ENCODE results near the gene CCDC57.

The CCDC57 gene

DNA sequence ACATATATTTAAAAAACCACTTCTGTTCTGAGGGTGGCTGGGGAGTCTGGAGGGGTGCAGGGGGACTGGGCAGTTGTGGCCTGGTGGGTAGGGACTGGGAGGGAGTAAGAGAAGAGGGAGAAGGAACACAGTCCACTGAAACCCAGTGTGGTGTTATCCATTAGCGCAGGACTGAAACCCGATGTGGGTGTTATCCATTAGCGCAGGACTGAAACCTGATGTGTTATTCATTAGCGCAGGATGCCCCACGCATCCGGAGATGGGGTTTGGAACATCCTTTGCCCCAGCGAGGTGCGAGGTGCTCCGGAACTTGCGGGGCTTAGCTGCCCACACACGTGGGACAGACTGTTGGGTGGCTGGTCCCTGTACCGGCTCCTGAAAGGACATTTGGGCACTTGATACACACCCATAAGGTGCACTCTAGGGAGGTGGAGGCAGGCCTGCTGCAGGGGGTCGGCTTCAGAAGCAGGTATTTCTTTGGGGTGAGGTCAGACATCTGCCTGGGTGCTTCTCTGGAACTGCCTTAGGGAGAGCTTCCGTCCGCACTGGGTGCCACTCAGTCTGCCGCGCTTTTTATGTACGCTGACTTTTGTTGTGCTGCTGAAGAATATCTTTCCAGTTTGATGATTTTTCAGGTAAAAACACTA, 94.4 kb downstream of the CCDC57 start:
- DNase-seq, result no peak

DNA sequence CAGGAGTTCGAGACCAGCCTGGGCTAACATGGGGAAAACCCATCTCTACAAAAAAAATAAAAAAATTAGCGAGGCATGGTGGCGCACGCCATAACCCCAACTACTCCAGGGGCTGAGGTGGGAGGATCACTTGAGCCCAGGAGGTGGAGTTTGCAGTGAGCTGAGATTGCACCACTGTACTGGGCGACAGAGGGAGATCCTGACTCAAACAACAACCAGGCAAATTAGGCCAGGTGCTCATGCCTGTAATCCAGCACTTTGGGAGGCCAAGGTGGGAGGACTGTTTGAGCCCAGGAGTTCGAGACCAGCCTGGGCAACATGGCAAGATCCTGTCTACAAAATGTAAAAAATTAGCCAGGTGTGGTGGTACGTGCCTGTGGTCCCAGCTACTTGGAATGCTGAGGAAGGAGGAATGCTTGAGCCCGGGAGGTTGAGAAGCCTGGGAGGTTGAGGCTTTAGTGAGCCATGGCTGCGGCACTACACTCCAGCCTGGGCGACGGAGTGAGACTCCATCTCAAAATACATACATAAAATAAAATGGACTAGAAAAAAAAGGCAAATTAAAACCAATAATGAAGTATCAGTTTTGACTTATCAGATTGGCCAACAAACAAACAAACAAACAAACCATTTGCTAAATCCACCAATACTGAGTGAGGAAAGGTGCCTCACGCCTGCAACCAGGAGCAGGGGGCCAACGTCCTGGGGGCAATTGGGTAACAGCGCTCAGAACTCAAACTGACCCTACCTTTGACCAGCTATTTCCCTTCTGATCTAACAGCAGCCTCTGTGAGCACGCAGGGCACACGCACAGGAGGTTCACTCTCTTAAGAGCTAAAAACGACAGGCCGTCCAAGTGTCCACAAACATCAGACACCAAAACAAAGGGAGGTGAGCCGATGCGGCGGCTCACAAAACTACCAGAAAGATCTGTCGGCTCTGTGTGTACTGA, 95.2 kb downstream of the CCDC57 start:
- DNase-seq, result no peak

DNA sequence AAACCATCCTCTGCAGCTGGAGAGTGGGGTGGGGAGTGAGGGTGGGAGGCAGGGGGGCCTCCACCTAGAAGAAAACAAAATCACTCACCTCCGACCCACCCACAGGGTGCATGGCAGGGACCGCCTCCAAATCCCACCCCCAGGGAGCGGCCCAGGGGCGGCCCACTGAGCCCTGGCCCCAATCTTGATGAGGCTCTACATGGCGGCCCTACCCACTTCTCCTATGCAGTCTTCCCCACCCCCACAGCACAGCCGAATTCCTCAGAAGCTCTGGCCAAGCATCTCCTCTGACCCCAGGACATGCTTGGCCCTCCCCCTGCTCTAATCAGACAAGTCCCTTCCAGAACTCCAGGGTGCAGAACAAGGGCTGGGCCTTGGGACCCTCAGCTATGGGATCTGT, 96.4 kb downstream of the CCDC57 start:
- DNase-seq, result no peak

DNA sequence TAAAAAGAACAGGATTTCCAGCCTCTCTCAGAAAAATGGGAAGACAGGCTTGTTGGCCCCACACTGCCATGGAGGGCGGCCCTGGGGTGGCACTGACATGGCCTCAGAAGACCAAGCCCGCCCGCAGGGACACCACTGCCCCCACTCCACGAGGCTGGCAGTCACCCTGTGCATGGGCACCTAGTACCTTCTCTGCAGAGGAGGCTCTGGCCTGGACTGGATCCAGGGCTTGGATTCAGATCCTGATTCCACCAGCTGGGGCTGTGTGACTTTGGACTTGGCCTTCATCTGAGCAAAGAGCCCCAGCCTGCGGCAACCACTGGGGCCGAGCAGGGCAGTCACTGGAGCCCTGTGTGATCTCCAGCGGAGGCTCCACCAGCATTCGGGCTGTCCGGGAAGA, 97.8 kb downstream of the CCDC57 start:
- no peak for DNase-seq

DNA sequence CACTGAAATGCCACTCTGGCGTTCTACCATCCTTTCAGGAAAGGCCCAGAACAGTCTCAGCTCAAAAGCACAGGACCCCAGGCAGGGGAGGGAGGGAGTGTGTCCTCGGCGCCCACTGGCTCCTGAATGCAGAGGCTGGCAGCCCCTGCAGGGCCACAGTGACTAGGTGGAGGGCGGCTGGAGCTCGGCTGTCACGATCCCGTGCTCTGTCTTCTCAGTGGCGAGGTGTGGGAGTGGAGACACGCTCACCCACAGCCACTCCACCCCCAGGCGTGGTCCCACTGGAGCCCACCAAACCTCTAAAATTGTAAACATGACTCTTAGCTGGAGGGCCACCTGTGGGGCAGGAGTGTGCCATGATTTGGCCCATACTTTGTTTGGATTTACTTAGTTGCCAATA, 98.2 kb downstream of the CCDC57 start:
- no peak for DNase-seq

DNA sequence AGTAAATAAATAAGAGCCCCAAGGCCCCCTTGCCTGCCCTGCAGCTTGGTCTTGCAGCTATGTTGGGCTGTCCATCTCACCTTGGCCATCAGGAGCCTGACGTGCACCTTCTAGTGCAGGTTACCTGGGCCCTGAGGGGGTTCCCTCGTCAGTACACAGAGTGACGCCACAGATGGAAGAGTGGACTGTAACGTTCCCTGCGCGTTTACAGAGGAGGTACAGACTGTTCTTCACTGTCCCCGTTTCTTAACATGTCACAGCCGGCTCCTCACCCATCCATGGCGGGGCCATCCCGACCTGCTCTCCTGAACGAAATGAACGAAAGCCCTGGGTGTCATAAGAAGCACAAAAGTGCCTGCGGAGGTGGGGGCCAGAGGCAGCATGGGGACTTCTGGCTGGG, 98.7 kb downstream of the CCDC57 start:
- DNase-seq, result no peak

DNA sequence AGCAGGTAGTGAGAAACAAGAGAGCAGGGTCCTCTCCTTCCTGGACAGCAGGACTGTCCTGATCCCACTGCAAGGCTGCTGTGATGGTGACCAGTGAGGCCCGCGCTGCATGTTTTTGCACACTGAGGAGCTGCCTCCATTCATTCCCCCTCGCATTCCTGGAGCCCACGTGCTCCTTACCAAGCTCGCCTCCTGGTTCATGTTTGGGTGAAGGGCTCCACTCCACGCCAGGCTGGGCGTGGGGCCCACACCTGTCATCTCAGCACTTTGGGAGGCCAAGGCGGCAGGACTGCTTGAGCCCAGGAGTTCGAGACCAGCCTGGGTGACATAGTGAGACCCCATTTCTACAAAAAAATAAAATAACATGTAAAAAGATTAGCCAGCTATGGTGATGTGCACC, 99.2 kb downstream of the CCDC57 start:
- no peak for DNase-seq

DNA sequence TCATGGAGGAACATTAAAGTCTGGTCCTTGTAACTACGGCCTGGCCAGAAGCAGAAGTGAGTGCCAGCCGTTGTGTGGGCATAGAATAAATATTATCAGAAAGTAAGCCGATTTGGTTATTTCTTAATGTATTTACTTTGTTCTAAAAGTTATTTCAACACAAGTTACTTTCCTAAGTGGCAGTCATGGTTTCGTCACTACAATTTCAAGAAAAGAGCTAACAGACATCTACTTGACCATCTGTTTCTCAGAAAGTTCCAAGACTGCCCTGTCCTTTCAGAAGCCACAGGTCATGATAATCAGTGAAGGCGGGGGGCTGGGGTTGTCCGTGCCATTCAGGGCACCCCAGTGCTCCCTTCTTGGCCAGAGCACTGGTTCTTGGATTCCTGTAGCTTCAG, 99.7 kb downstream of the CCDC57 start:
- DNase-seq, result no peak

DNA sequence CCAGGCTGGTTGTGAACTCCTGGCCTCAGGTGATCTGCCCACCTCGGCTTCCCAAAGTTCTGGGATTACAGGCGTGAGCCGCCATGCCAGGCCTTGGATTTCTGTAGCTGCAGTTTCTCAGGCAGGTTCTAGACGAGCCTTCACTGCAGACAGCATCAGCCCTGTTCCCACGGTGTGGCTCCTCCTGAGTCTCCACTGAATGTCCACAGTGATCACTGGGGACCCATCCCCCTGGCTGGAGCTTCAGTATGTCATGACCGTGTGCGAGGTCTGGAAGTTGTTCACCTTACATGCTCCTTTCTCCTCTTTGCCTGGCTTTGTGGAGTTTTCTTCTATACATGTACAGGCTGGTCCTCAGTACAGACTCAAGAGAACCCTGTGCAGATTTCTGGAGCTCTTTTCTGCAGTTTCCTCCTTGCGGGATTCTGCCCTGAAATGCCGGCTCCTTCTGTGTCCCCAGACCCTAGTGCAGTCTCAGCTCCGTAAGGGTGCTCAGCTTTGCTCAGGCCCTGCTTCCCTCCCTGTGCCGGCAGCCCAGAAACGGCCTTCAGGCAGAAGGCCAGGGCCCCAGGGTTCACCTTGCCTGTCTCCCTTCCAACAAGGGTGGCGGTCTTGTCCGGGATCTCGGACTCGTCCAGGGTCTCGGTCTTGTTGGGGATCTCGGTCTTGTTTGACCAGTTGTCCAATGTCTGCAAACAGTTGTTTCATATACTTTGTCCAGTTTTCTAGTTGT, 100.3 kb downstream of the CCDC57 start:
- no peak for DNase-seq

DNA sequence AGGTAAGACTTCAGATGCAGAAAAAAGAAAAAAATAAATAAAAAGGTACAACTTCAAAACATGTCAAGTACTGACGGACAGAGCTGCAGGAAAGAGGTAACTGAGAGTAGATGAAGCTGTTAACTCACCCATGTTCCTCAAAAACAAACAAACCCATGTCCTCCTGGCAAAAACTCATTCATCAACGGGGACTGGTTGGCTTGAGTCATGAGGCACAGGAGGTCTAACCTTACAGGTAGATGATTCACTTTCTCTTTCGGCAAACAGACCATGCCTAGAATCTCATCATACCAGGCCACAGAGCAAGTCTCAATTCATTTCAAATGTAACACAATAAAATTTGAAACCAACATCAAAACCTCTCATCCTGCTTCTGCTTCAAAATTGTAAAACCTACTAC, 102.3 kb downstream of the CCDC57 start:
- DNase-seq, result no peak

DNA sequence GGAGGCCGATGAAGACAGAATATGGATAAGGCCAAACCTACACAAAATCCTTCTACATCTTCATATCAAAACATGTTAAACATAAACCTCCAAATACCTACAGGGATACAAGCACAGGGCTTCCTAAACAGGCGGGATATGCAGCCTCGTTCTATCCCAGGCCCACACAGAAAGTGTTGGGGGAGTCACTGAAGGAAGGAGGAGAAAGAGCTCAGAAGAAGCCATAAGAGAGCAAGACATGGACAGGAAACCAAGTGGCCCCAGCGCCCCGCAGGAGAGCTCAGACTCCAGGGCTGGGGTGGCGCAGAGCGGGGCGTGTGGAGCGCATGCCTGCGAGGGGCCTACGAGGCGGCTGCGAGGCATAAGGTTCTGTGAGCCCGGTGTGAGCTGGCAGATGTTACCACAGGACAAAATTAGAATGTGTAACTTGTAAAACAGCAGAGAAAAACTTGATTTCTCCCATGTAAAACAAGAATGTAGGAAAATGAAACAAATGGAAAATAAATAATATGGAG, 103.6 kb downstream of the CCDC57 start:
- no peak for DNase-seq

DNA sequence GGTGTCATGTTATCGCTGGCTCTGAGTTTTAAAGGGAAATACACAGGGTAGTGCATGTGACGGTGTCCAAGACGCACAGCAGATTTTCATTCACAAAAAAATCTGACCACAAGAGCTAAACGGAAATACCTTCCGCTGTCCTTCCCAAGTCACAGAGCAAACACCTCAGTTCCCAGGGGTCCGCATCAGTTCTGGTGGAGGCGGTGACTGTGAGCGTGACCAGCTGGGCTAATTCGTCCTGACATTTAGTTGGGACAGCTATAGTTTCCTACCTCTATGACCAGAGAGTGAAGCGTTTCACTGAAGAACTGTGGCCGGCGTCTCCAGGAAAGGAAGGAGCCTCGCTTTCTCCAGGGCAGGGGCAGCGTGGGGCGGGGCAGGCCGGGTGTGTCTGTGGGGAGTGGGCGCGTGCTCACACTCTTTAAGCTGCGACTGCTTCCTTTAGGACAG, 104.1 kb downstream of the CCDC57 start:
- no peak for DNase-seq

DNA sequence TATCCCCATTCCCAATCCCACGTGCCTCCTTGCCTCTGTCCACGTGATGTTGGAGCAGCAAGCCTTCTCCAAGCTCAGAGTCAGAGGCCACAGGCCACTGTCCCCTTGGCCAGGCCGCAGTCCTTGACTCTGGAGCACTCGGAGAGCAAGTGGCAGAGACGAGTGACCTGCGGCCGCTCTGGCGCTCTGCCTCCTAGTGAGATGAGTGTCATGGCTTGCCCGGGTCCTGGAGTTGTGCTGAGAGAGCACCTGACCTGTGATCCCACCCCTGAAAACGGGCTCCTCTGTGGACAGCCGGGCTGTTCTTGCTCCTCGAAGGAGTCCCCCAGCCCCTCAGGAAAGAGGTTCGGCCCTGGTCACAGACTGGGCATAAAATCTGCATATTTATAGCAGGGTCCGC, 104.6 kb downstream of the CCDC57 start:
- DNase-seq, result no peak

DNA sequence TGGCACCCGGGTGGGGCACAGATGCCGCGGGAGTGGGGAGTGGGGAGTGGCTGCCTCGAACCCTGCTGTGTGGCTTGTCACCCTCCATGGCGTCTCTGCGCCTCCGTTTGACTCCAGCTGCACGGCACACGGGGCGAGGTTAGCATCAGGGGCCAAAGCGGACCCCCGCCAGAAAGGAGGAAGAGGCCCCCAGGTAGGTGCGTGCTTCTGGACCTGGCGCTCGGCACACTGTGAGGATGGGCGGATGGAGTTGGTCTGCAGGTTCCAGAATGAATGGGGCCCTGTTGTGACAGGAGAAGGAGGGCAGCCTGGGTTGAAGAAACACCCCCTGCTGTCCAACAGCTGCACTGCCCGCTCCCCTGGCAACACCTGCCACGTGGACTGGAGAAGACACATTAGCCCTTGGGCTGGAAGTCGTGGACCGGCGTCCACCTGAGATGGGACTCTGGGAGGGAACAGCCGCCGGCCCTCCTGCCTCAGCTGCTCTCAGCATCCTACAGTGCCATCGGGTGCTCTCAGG, 105.2 kb downstream of the CCDC57 start:
- DNase-seq, result no peak

DNA sequence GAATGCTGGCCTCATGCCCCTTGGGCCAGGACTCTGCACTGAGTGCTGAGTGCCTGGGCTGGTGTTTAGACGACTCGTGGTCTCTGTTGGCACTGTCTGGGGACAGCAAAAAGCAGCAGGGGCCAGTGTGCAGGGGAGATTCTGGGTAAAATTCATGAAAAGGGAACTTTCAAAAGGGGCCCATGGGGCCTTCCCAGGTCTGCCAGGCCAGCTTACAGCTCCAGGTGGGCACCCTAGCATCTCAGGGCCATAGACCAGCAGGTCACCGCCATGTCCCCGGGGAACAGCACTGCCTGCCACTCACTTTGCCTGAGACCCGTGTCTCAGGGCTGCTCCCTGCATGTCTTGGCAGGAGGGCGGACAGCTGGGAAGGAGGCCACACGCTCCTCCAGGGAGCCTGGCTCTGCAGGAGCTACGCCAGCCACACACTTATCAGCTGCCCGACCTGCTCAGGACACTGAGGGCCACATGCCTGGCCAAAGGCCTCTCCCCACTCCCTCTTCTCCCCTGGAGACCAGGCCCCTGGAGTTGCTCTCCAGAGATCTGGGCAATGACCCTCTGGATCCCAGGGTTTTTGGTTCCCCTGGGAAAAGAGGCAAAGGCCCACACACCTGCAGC, 105.8 kb downstream of the CCDC57 start:
- no peak for DNase-seq

DNA sequence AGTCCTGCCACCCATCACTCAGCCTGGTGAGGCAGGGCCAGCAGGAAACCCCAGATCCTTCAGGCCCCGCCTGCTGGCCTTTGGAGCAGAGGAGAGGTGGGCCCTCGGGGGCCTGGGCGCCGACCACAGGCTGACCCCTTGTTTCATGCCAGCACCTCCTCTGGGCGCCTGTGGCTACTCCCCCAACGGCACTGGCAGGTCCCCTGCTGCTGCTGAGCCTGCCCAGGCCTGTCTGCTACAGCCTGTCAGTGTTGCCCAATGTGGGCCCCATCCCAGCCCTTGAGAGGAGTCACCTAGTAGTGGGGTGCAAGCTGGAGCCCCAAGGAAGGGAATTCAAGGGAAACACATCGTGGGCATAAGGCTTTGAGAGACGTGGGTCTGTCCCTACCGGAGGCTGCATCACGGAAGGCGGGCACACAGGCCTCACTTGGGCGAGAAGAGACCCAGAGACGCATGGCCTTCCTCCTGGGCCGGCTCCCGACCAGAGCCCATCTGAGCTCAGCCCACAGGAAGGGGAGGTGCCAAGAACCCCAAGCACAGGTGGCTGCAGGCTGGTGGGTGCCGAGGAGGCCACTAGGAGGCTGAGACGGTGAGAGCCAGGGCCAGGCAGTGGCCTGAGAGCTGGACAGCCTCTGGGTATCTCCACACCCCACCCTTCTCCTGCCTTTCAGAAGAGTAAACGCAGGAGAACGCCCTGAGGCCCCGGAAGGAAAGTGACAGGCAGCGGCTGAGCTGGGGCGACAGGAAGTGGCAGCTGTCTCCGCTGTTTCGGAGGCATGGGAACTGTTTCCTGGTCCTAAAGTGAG, 106.6 kb downstream of the CCDC57 start:
- no peak for DNase-seq

DNA sequence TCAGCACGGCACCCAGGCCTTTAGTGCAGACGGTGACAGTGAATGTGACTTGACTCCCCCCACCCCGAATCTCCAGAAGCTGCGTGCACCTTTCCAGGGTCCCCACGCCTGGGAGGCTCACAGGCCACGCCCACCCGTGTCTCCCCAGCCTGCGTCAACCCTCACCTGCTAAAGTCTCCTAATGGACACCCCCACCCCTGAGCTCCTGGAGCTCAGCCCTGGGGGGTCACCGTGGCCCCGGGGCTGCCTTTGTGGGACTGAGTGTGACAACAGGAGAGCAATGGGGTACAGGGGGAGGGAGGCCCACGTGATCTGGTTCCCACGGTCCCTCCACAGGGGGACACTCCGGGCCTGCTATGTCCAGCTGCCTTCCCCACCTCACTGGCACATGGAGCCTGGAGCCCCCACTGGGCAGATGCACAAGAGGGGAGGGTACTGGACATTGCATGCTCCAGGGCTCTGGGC, 107.2 kb downstream of the CCDC57 start:
- DNase-seq, result no peak

DNA sequence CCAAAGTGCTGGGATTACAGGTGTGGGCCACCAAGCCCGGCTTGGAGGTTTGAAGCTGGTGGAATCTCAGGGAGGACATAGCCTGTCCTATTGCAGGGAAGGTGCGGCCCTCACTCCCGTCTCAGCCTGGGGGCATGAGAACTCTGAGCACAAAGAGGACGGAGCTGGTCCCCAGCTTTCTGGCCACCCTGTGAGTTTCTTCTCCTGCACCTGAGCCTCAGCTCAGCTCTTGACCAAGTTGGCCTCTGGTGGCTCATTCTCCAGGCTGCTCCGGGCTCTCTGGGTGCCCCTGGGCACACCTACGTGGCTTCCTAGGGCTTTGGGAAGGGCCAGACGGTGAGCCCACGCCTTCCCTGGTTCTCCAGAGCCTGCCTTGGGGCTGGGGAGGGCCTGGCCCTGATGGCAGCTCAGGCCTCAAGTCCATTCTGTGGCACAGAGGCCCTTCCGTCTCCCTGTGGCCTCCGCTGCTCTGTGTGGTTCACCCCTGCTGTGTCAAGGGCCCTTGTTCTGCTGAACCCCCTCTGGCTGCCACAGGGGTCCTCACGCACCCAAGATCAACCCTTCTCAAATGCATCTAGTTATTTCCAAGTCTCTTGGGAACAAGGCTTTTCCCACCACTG, 107.7 kb downstream of the CCDC57 start:
- DNase-seq, result no peak

DNA sequence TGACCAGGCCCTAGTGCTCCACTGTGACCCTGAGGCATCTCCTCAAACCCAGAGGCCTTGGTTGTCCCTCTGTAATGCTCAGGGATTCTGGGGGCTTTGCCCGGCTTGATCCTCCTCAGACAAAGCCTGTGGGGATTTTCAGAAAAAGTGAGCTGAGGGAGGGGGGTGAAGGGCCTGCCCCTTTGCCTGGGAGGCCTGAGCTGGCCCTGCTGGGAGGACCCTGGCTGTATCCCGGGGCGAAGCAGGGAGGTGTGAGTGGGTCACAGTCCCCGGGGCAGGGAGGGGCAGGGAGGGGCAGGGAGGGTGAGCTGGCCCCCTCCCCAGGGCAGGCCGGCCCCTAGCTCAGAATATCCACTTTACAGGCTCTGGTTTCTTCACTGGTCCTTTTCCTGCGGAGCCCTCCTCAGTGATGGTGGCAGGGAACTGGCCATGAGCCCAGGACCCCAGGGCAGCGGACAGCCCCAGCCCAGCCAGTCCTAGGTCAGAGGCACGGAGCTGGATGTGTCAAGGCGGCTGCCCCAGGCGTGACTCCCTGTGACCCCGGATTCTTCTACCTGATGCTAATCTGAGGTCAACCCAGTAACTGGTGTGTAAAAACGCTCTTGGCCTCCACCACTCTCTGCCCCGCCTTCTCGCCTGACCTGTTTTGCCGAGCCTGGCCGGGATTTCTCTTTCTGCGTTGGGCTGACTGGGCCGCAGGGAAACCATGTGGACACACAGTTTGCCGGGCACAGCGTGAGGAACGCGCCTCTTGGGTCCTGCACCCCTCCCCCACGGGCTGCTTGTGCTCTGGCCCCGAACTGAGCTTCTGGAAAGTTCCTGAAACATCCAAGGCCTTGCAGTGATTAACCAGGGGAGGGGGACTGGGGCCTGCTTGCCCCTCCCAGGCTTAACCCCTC, 108.8 kb downstream of the CCDC57 start:
- DNase-seq, result no peak

Measured in NCI-H187 treated with DMSO at 0.1 percent for 48 hours (cell line).